Measurements from ENCODE around the gene RAPGEF4.

RAPGEF4 gene

DNA sequence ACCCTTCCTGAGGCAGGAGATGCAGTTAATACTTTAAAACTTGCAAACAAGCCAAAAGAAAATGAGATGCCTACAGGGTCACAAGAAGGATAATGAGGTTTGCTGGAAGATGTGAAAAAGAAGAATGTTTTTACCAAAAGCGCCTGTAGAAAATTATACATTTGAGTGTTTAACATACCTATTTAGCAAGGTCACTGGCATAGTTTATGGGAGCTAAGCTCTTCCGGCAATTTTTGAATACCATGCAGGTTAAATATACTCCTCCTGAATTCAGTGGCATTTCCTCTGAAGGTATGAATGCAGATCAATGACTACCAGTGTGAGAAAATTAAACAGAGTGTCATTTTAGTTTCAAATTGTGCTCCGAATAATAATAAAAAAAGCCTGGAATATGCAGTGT lies 318.8 kb downstream of the RAPGEF4 start:
- no peaks in the 10 kb centered on the region for H3K79me2 ChIP-seq (ENCODE audit: insufficient read depth, low read length)
- peaks cover 7% of the 10 kb centered on the region for H3K27me3 ChIP-seq (ENCODE audit: insufficient read depth, low read length, poor library complexity)
- no peak overlapping the region for H3K27ac ChIP-seq (ENCODE audit: low read length)
- H3K4me1 ChIP-seq (ENCODE audit: insufficient read depth, low read length): no peaks in the 10 kb centered on the region
- DNase-seq (no peak), ATAC-seq (ENCODE audit: insufficient read depth, low read depth) (no peak)
- H4K20me1 ChIP-seq (ENCODE audit: insufficient read depth, low read length): no peaks in the 10 kb centered on the region
- no peak overlapping the region for H3K9ac ChIP-seq (ENCODE audit: low read depth, low read length)
- TF ChIP-seq EZH2 (IDR thresholded peaks at IDR 0.05; ENCODE audit: borderline replicate concordance, low read depth, low read length, severe bottlenecking): no peak
- TF ChIP-seq, protein P1, sequence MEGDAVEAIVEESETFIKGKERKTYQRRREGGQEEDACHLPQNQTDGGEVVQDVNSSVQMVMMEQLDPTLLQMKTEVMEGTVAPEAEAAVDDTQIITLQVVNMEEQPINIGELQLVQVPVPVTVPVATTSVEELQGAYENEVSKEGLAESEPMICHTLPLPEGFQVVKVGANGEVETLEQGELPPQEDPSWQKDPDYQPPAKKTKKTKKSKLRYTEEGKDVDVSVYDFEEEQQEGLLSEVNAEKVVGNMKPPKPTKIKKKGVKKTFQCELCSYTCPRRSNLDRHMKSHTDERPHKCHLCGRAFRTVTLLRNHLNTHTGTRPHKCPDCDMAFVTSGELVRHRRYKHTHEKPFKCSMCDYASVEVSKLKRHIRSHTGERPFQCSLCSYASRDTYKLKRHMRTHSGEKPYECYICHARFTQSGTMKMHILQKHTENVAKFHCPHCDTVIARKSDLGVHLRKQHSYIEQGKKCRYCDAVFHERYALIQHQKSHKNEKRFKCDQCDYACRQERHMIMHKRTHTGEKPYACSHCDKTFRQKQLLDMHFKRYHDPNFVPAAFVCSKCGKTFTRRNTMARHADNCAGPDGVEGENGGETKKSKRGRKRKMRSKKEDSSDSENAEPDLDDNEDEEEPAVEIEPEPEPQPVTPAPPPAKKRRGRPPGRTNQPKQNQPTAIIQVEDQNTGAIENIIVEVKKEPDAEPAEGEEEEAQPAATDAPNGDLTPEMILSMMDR (IDR thresholded peaks at IDR 0.05; ENCODE audit: borderline replicate concordance, extremely low read depth, low read length, poor library complexity, severe bottlenecking): no peak
- no peak overlapping the region for H3K4me2 ChIP-seq (ENCODE audit: insufficient read depth, low read length)
- no peak overlapping the region for H2AFZ ChIP-seq (ENCODE audit: low read depth, low read length)
- no peaks in the 10 kb centered on the region for H3K36me3 ChIP-seq (ENCODE audit: insufficient read depth, low read length)
- H3K4me3 ChIP-seq (ENCODE audit: low read depth in 1 of 2, low read length in 2 of 2): no peak overlapping the region
- H3K9me3 ChIP-seq (ENCODE audit: insufficient read depth, low read length, severe bottlenecking): no peaks in the 10 kb centered on the region

GRCh38 chr2:173056705-173057364 lies 321.2 kb downstream of the RAPGEF4 start:
- H3K4me1 ChIP-seq (ENCODE audit: insufficient read depth, low read length): no peaks in the 10 kb centered on the region
- TF ChIP-seq EZH2 (IDR thresholded peaks at IDR 0.05; ENCODE audit: borderline replicate concordance, low read depth, low read length, severe bottlenecking): no peak
- TF ChIP-seq, protein P1 (IDR thresholded peaks at IDR 0.05; ENCODE audit: borderline replicate concordance, extremely low read depth, low read length, poor library complexity, severe bottlenecking): no peak
- no peaks in the 10 kb centered on the region for H3K36me3 ChIP-seq (ENCODE audit: insufficient read depth, low read length)
- no peak overlapping the region for H3K4me3 ChIP-seq (ENCODE audit: low read depth in 1 of 2, low read length in 2 of 2)
- H3K27ac ChIP-seq (ENCODE audit: low read length): no peak overlapping the region
- no peak for DNase-seq
- no peaks in the 10 kb centered on the region for H3K79me2 ChIP-seq (ENCODE audit: insufficient read depth, low read length)
- H3K27me3 ChIP-seq (ENCODE audit: insufficient read depth, low read length, poor library complexity): peaks cover 4% of the 10 kb centered on the region
- H4K20me1 ChIP-seq (ENCODE audit: insufficient read depth, low read length): no peaks in the 10 kb centered on the region
- no peak overlapping the region for H2AFZ ChIP-seq (ENCODE audit: low read depth, low read length)
- no peak overlapping the region for H3K9ac ChIP-seq (ENCODE audit: low read depth, low read length)
- no peaks in the 10 kb centered on the region for H3K9me3 ChIP-seq (ENCODE audit: insufficient read depth, low read length, severe bottlenecking)
- H3K4me2 ChIP-seq (ENCODE audit: insufficient read depth, low read length): no peak overlapping the region
- ATAC-seq (ENCODE audit: insufficient read depth, low read depth): no peak

- Histone ChIP-seq H3K27ac (ENCODE audit: low read length) (no peak overlapping the region), H3K9ac (ENCODE audit: low read depth, low read length) (no peak overlapping the region), H3K4me3 (ENCODE audit: low read depth in 1 of 2, low read length in 2 of 2) (no peak overlapping the region), H3K9me3 (ENCODE audit: insufficient read depth, low read length, severe bottlenecking) (no peaks in the 10 kb centered on the region), H3K36me3 (ENCODE audit: insufficient read depth, low read length) (no peaks in the 10 kb centered on the region), H2AFZ (ENCODE audit: low read depth, low read length) (no peak overlapping the region), H3K4me1 (ENCODE audit: insufficient read depth, low read length) (no peaks in the 10 kb centered on the region), H4K20me1 (ENCODE audit: insufficient read depth, low read length) (no peaks in the 10 kb centered on the region), H3K27me3 (ENCODE audit: insufficient read depth, low read length, poor library complexity) (peaks cover 4% of the 10 kb centered on the region), H3K79me2 (ENCODE audit: insufficient read depth, low read length) (no peaks in the 10 kb centered on the region), H3K4me2 (ENCODE audit: insufficient read depth, low read length) (no peak overlapping the region)
- ATAC-seq (ENCODE audit: insufficient read depth, low read depth) (no peak), DNase-seq (no peak)
- TF ChIP-seq EZH2 (IDR thresholded peaks at IDR 0.05; ENCODE audit: borderline replicate concordance, low read depth, low read length, severe bottlenecking): no peak
- TF ChIP-seq, protein P1 (IDR thresholded peaks at IDR 0.05; ENCODE audit: borderline replicate concordance, extremely low read depth, low read length, poor library complexity, severe bottlenecking): no peak
These were observed 322.5 kb downstream of the RAPGEF4 start for GRCh38 chr2:173058097-173058496.

Data from DND-41 (cell line).